ENCODE measurements around the gene CROCC. TPM values are rescaled to one million over a fixed set of nuclear protein-coding genes. Genes with fewer than 3 reads are reported as not detected.

The CROCC gene
- total RNA-seq, 4 donors from 2014 or later: 19.5 to 63.8 (median 23.3) TPM

GRCh38 chr1:17011092-17011438 lies 89.3 kb downstream of the CROCC start:
- H3K4me3 ChIP-seq (ENCODE audit: low read depth, poor library complexity, severe bottlenecking): peak overlapping the region; percentile 66
- TF ChIP-seq CTCF (IDR thresholded peaks at IDR 0.05): no peak
- TF ChIP-seq POLR2A (IDR thresholded peaks at IDR 0.05): no peak
- 0 to 1% methylated on average over 13 to 15 of the region's 15 CpGs for WGBS, 2 donors
- intact Hi-C loops (cut with DNase I; ENCODE audit: low total_unique reads): no loop called here
- DNase-seq (ENCODE audit: low spot score in 2 of 2): no peak

- 1 to 8% methylated on average over 12 to 20 of the region's 94 CpGs for WGBS, 2 donors
- intact Hi-C loops (cut with DNase I; ENCODE audit: low total_unique reads): no loop called here
- peak; percentile 48 to 94 for DNase-seq (ENCODE audit: low spot score in 2 of 2)
- peak within 1 kb of the TSS; percentile 66 for H3K4me3 ChIP-seq (ENCODE audit: low read depth, poor library complexity, severe bottlenecking)
- no peak for TF ChIP-seq POLR2A (IDR thresholded peaks at IDR 0.05)
- no peak for TF ChIP-seq CTCF (IDR thresholded peaks at IDR 0.05)
Observed at GRCh38 chr1:17011439-17012307, 89.9 kb downstream of the CROCC start, which contains the start of gene ATP13A2. ATP13A2 (minus strand) TSS chr1:17011928; CDS start chr1:17011738, 190 bp downstream.

- intact Hi-C loops (cut with DNase I; ENCODE audit: low total_unique reads): no loop called here
- 65 to 71% methylated on average over 9 of the region's 9 CpGs for WGBS, 2 donors
- no peak overlapping the region for H3K4me3 ChIP-seq (ENCODE audit: low read depth, poor library complexity, severe bottlenecking)
- DNase-seq (ENCODE audit: low spot score in 2 of 2): no peak
- TF ChIP-seq POLR2A (IDR thresholded peaks at IDR 0.05): no peak
- TF ChIP-seq CTCF (IDR thresholded peaks at IDR 0.05): no peak
Observed at GRCh38 chr1:17012775-17013490, 91.2 kb downstream of the CROCC start.

- TF ChIP-seq POLR2A (IDR thresholded peaks at IDR 0.05) (no peak), CTCF (IDR thresholded peaks at IDR 0.05) (no peak)
- WGBS, 2 donors: 69 to 78% methylated on average over 13 of the region's 13 CpGs
- DNase-seq (ENCODE audit: low spot score in 2 of 2): no peak
- intact Hi-C loops (cut with DNase I; ENCODE audit: low total_unique reads): no loop called here
- no peak overlapping the region for H3K4me3 ChIP-seq (ENCODE audit: low read depth, poor library complexity, severe bottlenecking)
Observed at GRCh38 chr1:17013491-17014320, 92.0 kb downstream of the CROCC start.

GRCh38 chr1:17014671-17015567 lies 93.2 kb downstream of the CROCC start:
- intact Hi-C loops (cut with DNase I; ENCODE audit: low total_unique reads): no loop called here
- no peak for TF ChIP-seq CTCF (IDR thresholded peaks at IDR 0.05)
- TF ChIP-seq POLR2A (IDR thresholded peaks at IDR 0.05): no peak
- 79 to 85% methylated on average over 10 of the region's 10 CpGs for WGBS, 2 donors

More at GRCh38 chr1:17014671-17015567, 93.2 kb downstream of the CROCC start:
- no peak overlapping the region for H3K4me3 ChIP-seq (ENCODE audit: low read depth, poor library complexity, severe bottlenecking)
- peak in 1 of 2 donors; percentile 37 for DNase-seq (ENCODE audit: low spot score in 2 of 2)

All from lower leg skin (tissue), 4 donors.